ENCODE data around the gene DAPK2.

The DAPK2 gene

DNA sequence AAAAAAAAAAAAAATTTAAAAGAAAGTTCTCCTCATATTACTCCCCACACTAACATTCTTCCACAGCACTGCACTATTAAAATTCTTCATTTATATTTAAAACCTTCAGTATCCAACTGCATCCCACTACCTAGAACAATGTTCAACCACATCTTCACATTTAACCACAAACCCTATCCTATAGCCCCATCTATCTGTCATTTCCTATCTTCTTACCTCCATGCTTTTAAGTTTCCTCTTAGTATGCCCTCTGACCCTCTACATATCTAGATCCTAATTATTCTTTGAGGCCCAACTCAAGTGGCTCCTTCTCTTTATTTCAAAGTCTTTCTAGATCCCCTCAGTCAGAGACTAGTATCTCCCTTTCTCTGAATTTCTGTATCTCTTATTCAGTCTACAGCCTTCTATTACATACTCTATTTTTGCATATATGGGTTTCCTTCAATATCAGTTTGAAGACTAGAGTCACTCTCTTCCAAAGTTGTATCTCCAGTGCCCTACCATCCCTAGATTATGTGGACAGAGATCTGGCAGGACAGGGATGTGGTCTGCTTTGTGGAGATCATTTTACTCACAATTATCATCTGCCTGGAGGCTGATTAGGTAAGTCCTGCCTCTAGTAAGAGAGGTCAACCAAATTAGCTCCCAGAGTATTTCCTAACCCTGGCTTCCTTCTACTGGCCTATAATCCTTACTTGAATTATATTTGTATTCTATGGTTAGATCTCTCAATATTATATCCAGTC, 46.0 kb upstream of the DAPK2 start:
- TF ChIP-seq POLR2AphosphoS5 (IDR thresholded peaks at IDR 0.05; ENCODE audit: low read depth, low read length) (no peak), TAF1 (IDR thresholded peaks at IDR 0.05; ENCODE audit: borderline replicate concordance, insufficient read depth, low read length) (no peak), SIN3A (IDR thresholded peaks at IDR 0.05; ENCODE audit: borderline replicate concordance, insufficient read depth, low read length) (no peak), FOXP2 (optimal IDR thresholded peaks at IDR 0.05; ENCODE audit: borderline replicate concordance, extremely low read depth, extremely low read length, insufficient read depth) (no peak), REST (IDR thresholded peaks at IDR 0.05; ENCODE audit: insufficient read depth in 1 of 2, low read depth in 2 of 2, low read length in 2 of 2) (no peak)

DNA sequence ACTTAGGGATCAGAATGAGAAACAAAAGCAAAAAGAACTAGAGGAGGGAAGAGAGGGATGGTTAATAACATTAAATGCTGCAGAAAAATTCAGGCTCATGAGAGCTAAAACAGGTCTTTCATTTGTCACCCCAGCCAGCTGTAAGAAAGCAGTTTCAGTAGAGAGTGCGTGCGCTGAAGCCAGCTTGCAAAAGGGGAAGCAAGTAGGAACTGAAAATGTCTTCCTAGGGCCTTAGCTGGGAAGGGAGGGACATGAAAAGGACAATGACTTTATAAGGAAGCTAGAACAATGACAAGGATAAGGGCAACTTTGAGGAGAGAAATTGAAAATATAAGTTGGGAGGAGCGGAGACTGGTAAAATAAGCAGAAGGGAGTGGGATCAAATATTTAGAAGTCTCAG, 44.2 kb upstream of the DAPK2 start:
- TF ChIP-seq TAF1 (IDR thresholded peaks at IDR 0.05; ENCODE audit: borderline replicate concordance, insufficient read depth, low read length) (no peak), REST (IDR thresholded peaks at IDR 0.05; ENCODE audit: insufficient read depth in 1 of 2, low read depth in 2 of 2, low read length in 2 of 2) (no peak)

GRCh38 chr15:64089543-64090280, 43.4 kb upstream of the DAPK2 start:
- no peak for TF ChIP-seq SIN3A (IDR thresholded peaks at IDR 0.05; ENCODE audit: borderline replicate concordance, insufficient read depth, low read length)
- TF ChIP-seq FOXP2 (optimal IDR thresholded peaks at IDR 0.05; ENCODE audit: borderline replicate concordance, extremely low read depth, extremely low read length, insufficient read depth) = no peak
- no peak for TF ChIP-seq REST (IDR thresholded peaks at IDR 0.05; ENCODE audit: insufficient read depth in 1 of 2, low read depth in 2 of 2, low read length in 2 of 2)
- no peak for TF ChIP-seq TAF1 (IDR thresholded peaks at IDR 0.05; ENCODE audit: borderline replicate concordance, insufficient read depth, low read length)
- no peak for TF ChIP-seq POLR2AphosphoS5 (IDR thresholded peaks at IDR 0.05; ENCODE audit: low read depth, low read length)

- TF ChIP-seq SIN3A (IDR thresholded peaks at IDR 0.05; ENCODE audit: borderline replicate concordance, insufficient read depth, low read length) (no peak), REST (IDR thresholded peaks at IDR 0.05; ENCODE audit: insufficient read depth in 1 of 2, low read depth in 2 of 2, low read length in 2 of 2) (no peak), TAF1 (IDR thresholded peaks at IDR 0.05; ENCODE audit: borderline replicate concordance, insufficient read depth, low read length) (no peak), FOXP2 (optimal IDR thresholded peaks at IDR 0.05; ENCODE audit: borderline replicate concordance, extremely low read depth, extremely low read length, insufficient read depth) (no peak), POLR2AphosphoS5 (IDR thresholded peaks at IDR 0.05; ENCODE audit: low read depth, low read length) (no peak)
Observed at GRCh38 chr15:64082757-64083156, 36.5 kb upstream of the DAPK2 start.

Data from PFSK-1 (cell line).